DLD1 (cell line): Measurements from ENCODE around the gene PDGFD.

Experiments used
- in situ Hi-C: cut with HindIII; loops from 2 replicates; pipeline ENCODE4 v1.10.0; 2017; ENCODE audit warnings: low sequenced_read_pairs

The PDGFD gene

GRCh38 chr11:104146943-104147342 is 17.0 kb downstream of the PDGFD start:
- in situ Hi-C loops, result no loop called here

DNA sequence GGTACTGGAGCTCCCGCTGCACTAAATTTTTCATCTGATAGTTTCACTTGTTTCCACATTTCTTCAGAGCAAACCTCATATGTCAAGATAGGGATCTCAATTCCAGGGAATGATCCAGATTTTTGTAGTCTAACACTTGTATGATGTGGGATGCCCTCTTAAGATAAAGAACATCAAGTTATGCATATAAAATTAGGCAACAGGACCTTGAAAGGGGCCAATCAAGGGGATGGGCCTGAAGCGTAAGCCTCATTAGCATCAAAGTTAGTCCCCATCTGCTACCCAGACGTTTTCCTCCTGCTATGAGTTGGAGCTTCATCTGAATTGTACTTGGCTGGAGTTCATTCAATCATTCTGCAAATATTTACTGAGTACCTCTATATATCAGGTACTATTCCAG is 17.5 kb downstream of the PDGFD start:
- in situ Hi-C loops, result no loop called here

- in situ Hi-C loops, result no loop called here
Measured at GRCh38 chr11:104145062-104145461, 18.9 kb downstream of the PDGFD start.

- in situ Hi-C loops, result no loop called here
Measured at GRCh38 chr11:104142698-104143097, 21.2 kb downstream of the PDGFD start.

- in situ Hi-C loops, result no loop called here
Measured at GRCh38 chr11:104136861-104137260, 27.1 kb downstream of the PDGFD start.

- in situ Hi-C loops, result no loop called here
Measured at GRCh38 chr11:104134745-104135144, 29.2 kb downstream of the PDGFD start.

DNA sequence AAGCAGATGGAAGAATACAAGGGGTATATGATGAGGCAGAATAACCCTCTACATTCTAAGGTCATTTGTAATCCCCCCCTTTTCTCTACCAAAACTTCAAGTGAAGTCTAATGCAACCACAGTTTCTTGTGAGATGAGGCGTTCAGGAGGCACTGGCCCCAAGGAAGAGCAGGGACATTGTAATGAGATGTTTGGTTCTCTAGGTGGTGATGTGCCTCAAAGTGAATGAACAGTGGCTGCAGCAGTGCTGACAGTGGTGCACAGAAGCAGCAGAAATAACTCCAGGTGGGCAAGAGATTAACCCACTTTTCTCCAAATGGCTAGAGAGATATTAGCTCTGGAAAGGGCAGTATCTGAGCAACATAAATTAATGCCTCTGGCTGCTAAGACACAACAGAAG is 33.8 kb downstream of the PDGFD start:
- in situ Hi-C loops, result no loop called here

DNA sequence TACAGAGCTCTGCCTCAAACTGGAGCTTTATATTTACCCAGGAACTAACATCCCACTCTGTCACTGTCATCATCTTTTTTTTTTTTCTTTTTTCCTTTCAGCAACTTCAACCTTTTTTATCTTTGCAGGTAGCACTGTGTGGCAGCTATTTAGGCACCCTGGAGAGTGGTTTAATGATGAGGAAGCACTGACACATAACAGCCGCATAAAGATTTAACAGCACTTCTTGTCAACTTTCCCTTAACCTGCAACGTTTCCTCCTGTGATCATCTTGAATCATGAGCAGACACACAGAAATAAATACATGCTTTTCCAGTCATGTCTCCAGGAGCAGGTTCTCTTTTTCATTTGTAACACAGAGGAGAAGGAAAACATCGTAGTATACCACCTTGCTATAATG is 34.8 kb downstream of the PDGFD start:
- in situ Hi-C loops, result no loop called here

DNA sequence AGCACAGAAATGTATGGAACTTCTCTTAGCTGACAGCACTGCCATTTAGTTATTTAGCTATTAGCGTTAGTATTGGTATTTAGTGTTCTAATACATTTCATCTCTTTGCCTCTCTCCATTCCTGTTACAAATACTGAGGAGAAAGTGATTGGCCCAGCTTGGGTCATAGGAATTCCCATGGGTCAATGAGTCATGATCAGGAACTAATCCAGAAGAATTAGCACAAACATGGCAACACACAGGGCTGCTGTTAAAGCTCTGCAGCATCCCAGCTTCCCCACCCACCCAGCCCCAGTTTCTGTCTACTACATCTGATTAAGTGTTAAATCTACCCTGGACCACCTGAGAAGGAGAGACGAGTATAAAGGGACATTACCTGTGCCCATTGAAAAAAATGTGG is 36.1 kb downstream of the PDGFD start:
- in situ Hi-C loops, result no loop called here

DNA sequence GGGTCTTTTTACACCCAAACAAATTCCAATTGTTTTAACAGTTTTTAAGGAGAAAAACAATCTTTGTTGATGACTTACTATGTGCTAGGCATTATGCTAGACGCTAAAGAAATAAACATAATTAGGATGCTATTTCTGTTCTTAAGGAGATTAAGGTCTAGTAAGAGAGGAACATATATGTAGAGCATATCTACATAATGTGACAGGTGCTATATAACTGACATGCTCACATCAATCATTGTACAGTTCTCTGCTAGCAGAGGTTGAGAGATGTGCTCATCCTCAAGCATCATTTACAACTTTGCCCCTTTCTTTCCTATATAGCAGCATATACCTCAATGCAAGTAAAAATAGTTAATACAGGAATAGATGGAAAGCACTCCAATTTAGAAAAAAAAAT is 37.5 kb downstream of the PDGFD start:
- in situ Hi-C loops, result no loop called here

- in situ Hi-C loops, result no loop called here
Measured at GRCh38 chr11:104124979-104125378, 39.0 kb downstream of the PDGFD start.

- in situ Hi-C loops, result no loop called here
Measured at GRCh38 chr11:104122836-104123235, 41.1 kb downstream of the PDGFD start.

- in situ Hi-C loops, result no loop called here
Measured at GRCh38 chr11:104122011-104122635, 41.8 kb downstream of the PDGFD start.

- in situ Hi-C loops, result no loop called here
Measured at GRCh38 chr11:104120493-104121137, 43.3 kb downstream of the PDGFD start.

- in situ Hi-C loops, result no loop called here
Measured at GRCh38 chr11:104118105-104118744, 45.7 kb downstream of the PDGFD start.

DNA sequence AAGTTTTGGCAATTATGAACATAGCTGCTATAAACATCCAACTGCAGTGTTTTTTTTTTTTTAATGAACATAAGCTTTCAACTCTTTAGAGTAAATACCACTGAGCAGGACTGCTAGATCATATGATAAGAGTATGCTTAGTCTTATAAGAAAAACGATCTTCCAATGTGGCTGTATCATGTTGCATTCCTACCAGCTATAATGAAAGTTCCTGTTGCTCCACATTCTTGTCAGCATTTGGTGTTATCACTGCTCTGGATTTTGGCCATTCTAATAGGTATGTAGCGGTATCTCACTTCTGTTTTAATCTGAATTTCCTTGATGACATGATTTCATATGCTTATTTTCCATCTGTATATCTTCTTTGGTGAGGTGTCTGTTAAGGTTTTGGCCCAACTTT is 50.4 kb downstream of the PDGFD start:
- in situ Hi-C loops, result no loop called here

DNA sequence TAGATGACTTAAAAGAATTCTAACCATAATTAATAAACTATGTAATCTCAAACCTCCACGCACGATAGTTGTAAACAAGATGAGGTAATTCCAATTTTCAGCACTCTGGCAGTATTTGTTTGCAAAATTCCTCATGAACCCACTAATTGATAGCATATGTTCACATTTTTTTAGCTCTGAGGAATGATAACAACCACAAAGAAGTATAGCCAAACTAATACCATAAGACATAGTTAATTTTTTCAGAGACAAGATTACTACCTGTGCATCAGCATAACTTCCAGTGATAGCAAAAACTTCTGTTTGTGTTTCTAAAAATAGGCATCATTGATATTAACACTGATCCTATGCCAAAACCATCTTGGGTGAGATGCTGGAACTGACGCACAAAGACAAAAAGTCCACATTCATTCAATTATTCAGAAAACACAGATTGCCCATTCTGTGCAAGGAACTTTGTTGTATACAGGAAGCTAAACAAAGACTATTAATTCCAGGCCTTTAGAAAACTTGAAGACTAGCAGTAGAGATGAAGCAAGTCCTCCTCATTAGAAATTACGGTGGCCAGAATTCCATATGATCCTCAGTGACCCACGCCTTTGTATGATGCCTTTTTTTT is 57.7 kb downstream of the PDGFD start:
- in situ Hi-C loops, result no loop called here

GRCh38 chr11:104105155-104105554 is 58.8 kb downstream of the PDGFD start:
- in situ Hi-C loops, result no loop called here

- in situ Hi-C loops, result no loop called here
Measured at GRCh38 chr11:104104664-104105063, 59.3 kb downstream of the PDGFD start.

DNA sequence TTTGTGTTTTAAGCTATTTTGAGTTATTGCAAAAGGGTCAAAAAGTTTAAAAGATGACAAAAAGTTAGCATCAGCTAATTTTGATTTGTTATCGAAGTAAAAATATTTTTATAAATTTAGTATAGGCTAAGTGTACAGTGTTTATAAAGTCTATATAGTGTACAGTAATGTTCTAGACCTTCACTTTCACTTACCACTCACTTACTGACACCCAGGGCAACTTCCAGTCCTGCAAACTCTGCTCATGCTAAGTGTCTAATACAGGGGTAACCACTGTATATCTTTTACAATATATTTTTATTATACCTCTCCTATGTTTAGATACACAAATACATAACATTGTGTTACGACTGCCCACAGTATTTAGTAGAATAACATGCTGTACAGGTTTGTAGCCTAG is 59.7 kb downstream of the PDGFD start:
- in situ Hi-C loops, result no loop called here

DNA sequence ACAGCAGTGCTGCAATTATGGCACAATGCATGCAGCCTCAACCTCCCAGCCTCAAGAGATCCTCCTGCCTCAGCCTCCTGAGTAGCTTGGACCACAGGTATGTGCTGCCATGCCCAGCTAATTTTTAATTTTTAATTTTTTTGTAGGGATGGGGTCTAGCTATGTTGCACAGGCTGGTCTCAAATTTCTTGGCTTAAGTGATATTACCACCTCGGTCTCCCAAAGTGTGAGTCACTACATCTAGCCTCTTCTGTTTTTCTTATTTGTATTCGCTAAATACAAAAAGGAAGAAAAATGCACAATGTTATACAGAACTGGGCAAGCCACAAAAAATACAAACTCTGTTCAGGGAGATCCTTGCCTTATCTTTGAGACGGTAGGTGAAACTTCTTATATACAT is 65.4 kb downstream of the PDGFD start:
- in situ Hi-C loops, result no loop called here

DNA sequence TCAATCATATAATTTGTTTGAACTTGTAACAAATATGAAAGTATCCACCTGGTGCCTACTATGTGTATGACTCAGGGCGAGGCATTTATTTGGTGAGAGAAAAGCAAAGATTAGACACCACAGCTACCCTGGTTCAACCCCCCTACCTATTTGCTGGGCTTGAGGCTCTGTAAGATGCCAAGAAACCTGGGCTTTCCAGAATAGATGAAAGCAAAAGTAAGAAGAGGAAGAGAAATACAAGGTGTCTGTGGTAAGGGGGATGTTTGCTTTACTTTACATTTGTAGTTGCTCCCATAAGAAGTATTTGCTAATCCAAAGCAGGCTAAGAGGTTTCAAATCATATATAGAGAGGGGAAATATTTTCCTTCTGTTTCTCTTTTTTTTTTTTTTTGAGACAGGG is 65.8 kb downstream of the PDGFD start:
- in situ Hi-C loops, result no loop called here
